Measurements from ENCODE around the gene ASTN2.
"Not testable (repeated sequence)": the region's sequence is repeated elsewhere in the genome, so short reads cannot be mapped to it uniquely, and the experiment has no call there.

ASTN2 gene

DNA sequence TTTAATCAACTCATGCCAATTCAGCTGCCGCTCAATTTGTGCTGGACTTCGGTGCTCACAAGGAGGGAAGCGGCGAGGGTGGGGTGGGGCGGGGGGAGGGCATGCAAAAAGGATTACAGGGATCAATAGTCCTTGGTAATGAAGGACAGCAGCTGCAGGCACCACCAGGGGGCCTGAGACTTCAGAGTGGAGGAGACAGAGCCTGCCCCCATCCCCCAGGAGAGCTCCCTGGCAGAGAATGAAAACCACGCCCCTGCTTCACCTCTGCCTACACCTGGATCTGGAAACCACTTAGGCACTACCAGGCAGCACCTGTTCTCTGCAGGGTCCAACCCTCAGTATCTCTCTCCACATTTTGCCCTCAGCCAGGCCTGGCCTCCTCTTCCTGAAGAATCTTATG is 572.2 kb downstream of the ASTN2 start:
- no peak for DNase-seq

DNA sequence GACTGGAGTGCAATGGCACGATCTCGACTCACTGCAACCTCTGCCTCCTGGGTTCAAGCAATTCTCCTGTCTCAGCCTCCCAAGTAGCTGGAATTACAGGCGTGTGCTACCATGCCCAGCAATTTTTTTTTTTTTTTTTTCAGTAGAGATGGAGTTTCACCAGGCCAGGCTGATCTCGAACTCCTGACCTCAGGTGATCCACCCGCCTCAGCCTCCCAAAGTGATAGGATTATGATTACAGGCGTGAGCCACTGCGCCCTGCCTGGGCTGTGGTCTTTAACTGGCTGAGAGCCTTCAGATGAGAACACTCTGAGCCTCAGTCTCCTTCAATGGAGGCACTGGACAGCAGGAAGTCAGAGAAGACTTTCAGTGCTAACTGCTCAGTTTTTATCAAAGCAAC is 576.4 kb downstream of the ASTN2 start:
- DNase-seq, result not testable (repeated sequence)

DNA sequence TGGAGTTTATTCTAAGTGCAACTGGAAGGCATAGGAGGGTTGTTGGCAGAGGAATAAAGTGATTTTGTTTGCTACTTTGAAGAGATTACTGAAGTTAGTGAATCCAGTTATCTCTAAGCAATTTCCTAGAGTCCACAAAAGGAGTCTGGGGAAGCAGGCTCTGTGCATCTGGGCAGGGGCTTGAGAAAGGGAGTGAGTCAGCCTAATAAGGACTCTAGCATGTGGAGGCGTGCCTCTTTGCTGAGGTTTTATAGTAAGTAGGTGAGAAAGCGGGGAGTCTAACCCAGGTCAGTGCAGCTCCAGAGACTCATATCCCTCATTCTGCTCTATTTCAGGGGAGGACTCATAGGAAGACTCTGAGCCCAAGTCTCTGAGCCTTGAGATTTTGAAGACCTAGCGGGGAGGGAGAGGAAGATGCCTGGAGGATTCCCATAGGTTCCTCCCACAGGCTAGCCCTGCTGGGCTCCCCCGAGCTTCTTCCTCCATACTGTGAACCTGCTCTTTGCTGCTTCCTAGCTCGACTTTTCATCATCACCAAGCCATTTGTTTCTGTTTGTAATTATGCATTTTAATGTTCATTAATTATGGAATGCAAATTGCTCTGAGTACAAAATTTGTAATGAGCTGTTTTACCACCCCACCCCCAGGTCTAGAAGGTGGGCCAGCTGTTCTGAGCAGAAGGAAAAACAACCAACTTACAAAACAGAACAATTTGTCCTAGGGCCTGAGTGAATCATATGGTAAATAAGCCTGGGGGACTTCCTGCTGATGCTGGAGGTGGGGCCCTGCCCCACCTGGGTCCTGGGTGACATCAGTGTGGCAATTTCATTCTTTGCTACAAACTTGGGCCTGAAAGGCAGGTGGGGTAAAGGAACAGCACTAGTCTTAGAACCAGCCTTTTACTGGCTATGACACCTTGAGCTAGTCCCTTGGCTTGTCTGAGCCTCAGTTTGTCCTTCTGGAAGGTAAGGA is 577.6 kb downstream of the ASTN2 start:
- DNase-seq, result no peak

DNA sequence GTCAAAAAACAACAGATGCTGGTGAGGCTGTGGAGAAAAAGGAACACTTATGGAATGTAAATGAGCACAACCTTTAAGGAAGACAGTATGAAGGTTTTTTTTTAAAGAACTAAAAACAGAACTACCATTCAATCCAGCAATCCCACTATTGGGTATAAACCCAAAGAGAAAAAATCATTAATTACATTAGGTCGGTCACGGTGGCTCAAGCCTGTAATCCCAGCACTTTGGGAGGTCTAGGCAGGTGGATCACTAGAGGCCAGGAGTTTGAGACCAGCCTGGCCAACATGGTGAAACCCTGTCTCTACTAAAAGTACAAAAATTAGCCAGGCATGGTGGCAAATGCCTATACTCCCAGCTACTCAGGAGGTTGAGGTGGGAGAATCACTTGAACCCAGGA is 584.5 kb downstream of the ASTN2 start:
- not testable (repeated sequence) for DNase-seq

DNA sequence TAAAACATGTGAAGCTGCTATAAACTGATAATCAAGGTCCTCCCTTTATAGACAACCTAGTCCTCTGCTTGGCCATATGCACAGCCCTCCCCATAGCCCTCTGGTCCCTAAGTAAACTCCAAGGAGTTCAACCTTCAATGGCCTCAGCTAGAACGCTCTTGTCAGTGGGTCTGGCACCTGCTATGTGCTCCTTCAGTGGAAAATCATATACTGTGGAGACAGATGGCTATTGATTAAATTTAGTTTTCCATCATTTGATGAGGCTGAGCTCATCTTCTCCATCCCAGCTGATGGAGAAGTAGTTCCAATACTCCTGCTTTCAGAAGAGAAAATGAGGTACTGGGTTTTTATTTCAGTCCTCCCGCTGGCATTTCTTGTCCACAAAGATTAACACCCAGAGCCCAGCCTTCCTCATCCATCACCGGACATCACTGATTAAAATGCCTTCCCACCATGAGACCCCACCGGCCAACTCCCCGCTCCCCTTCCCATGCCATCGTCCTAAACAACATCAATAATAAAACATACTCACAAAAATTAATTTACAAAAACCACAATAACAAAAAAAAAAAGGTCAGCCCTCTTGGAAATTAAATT is 593.1 kb downstream of the ASTN2 start:
- DNase-seq, result no peak

DNA sequence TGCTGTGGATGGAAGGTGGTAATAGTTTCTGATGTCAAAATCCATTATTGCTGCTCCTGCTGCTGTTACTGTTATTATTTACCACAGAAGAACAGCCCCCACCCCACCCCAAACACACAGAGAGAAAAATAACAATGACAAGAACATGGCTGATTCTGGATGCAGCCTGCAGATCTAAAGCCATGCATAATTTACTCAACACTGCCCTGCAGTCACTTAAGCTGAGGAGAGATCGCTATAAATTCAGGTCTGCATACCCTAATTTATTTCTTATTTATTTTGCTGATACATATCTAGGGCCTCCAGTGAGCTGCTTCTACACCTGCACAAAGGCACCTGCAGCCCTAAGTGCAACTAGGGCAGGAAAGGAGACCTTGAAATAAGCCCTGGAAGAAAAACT is 595.7 kb downstream of the ASTN2 start:
- no peak for DNase-seq

DNA sequence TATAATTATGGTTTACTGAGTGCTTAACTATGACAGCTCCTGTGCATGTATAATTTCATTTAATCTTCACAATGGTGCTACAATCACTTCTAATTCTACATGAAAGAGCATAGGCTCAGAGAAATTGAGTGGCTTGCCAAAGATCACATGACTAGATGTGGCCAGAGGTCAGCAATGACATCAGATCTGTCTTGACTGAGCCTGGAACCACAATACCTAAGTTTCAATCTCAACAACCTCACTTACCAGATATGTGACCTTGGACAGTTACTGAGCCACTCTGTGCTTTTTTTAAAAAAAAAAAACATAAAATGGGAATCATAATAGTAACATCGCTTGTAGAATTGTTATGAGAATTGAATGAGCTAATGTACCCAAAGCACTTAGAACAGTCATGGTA is 597.1 kb downstream of the ASTN2 start:
- no peak for DNase-seq

DNA sequence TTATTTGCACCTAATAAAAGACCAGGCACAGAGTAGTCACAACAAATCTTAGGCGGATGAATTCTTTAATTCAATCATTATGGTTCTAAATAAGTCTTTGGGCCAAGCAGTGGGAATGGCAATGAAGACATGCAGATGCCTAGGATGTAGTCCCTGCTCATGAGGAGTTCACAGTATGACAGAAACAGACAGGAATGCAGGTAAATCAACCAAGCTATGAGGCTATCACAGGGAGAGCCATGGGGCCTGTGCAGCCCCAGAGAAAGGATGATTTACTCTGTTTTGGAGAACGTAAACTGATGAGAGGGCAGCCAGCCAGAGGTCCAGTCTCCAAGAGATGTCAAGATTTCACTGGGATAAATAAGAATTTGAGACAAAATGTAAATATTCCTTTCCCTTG is 598.4 kb downstream of the ASTN2 start:
- DNase-seq, result no peak

DNA sequence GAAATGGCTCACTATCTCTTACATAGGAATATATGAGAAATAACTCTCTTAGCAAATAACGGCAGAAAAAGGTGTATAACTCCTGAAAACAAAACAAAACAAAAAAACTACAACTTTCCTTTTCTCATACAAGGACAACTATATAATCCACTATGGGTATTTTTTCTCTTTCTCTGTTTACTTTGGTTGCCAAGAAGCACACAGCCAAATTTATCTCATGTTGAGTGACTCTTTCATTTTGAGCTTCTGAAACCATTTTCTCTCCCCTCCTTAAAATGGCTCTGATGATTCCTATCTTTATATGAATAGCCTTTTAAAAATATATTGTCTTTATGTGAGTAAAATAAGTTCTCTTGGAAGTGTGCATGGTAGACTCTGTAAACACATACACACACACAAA is 599.0 kb downstream of the ASTN2 start:
- no peak for DNase-seq

DNA sequence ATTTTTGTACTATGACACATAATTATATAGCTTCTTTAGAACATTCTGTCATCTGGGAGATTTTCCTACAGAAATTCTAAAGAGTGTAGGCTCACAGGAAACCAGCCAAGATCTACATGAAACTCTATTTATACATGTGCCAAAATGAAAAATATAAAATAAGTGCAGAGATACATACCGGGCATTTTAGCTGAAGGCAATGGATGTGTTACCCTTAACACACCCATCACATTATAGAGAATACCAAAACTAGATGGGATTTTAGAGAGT is 601.9 kb downstream of the ASTN2 start:
- no peak for DNase-seq

DNA sequence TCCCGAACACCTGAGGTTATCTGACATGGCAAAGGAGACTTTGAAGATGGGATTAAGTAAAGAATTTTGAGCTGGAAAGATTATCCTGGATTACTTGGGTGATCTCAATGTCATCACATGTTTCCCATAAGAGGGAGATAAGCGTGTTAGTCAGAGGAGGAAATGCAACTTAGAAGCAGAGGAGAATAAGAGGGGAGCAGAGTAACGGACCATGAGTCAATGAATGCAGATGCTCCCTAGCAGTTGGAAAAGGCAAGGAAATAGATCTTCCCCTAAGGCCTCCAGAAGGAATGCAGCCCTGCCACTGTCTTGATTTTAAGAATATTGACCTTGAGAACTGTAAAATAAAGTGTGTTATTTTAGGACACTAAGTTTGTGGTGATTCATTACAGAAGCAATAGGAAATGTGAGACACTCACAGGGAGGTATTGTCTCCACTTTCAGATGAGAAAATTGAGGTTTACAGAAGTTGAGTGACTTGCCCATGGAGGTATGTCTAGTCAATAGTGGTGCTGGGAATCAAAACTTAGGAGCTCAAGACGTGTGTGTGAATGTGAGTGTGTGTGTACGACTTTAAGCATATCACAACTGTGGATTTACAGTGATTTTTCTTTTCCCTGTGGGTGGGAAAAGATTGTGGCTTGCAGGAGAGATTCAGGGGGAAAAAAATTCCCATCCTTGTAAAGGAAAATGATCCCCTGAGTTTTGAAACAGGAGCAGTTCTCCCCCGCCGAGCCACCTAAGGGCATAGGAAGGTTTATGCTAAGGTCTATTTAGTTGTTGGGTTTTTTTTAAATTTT is 602.4 kb downstream of the ASTN2 start:
- DNase-seq, result no peak

DNA sequence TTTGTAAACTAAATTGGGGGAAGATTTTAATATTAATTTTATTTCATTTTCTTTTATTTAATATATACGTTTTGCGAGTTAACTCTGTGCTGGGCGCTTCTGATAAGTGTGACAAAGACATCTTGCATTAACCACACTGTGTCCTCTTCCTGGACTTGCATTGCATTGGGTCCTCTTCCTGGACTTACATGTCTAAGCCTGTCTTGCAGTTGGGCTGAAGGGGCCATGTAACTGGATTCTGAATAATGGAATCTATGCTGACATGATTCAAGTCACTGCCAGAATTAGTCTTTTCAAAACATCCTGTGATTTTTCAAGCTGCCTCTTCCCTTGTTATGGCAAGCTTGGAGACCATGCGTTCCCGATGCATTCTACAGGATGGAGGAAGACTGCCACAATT is 605.2 kb downstream of the ASTN2 start:
- DNase-seq, result no peak

DNA sequence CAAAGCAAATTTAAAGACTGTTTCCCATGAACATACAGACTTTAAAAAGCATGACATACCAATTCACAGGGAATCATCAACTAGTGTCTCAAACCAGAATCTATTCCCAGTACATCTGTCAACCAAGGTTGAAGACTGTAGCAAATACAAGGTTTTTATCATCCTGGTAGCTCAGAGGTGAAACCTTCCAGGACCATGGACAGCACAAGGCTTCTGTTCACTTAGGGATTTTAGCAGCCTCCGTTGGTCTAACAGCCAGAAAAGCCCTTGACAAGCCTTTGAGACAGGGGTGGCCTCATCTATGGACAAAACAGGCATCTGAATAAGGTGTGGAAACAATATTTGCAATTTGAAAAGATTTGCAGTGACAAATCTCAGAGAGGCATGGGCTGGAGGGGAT is 608.8 kb downstream of the ASTN2 start:
- no peak for DNase-seq

DNA sequence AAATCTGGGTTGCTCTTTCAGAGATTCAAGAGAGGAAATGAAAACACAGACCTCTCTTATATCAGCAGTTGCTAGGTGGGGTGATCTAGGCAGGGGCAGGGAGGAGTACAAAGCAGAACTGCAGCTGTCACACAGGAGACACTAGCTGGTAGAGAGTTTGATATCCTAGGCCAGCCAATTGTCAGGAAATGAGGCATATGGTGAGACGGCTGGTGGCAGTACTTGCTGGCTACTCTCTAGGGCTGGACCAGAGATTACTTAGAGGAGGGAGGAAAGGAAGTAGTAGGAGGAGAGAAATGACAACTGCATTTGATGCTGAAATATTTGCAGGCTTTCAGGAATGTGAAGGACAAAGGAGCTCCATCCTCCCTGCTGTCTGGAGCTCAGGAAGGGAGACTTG is 614.0 kb downstream of the ASTN2 start:
- no peak for DNase-seq

DNA sequence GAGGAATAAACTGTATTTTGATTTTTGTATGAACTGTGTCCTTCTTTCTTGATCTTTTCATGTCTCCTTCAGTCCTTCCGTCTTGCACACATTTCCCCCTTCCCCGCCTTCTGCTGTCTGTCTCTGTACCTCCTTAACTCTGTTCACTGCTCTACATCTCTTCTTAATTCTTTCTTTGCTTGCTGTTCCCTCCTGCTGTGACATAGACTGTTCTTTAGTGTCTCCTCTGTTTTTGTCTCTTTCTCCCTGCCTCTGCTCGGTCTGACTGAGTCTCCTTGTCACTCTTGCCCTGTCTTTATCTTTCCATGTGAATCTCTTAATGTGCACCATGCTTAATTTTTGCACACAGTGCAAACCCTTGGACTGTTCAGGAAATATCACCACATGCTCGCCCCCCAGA is 614.8 kb downstream of the ASTN2 start:
- no peak for DNase-seq

DNA sequence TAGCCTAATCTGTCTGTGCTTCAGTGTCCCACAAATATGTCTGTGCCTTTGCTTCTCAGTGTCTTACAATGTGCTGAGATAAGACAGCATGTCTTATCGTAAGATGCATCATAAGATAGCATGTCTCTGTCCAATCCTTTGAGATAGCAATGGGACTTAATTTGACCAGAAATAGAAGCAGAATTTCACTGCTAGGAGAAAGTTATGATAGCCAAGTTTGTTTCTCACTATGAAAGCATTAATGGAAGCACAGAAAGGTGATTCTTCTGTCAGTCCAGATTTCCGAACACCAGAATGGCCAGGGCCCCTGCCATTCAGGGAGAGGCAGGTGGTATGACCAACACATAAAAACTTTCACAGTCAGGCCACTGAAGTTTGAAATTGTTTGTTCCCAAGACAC is 616.3 kb downstream of the ASTN2 start:
- no peak for DNase-seq

DNA sequence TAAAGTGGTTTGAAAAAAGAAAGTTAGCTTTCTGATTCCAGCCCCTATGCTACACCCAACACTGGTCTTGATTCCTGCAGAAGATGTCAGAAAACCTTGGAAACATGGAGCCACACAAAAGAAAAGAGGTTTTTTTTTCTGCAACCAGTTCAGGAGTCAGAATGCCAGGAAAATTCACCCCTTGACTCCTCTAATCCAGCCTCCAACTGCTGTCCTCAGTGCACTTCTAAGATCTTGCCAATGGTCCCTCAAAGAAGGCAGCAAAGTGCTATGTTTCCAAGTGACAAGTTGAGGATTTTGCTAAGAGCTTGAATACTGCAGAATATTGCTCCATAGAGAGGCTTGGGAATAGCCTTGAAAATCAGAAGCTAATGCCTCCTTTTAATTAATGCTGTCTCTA is 617.6 kb downstream of the ASTN2 start:
- no peak for DNase-seq

DNA sequence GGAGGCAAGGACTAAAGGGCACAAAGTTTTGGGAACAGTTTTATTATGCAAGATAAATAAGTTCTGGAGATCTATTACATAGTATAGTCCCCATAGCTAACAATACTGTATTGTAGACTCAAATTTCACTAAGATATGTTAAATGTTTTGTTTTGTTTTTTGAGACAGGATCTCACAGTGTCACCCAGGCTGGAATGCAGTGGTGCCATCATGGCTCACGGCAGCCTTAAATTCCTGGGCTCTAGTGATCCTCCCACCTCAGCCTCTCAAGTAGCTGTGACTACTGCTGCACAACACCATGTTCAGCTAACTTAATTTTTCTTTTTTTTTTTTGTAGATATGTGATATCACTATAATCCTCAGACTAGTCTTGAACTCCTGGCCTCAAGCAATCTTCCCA is 618.2 kb downstream of the ASTN2 start:
- no peak for DNase-seq

DNA sequence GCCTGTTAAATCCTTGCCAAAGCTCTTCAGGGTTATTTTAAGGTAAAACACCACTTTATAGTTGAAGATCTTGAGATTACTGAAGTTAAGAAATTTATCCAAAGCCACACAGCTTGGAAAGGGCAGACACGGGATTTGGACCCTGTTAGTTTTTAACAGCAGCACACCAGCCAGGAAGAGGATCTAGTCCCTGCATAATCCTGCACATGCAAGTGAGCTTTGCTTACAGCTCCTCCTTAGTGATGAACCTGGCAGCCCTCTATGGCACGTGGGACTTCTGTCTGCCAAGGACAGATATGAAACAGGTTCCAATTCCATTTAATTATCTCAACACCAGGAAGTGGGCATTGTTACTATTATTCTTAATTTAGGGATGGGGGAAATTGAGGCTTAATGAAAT is 619.0 kb downstream of the ASTN2 start:
- no peak for DNase-seq

DNA sequence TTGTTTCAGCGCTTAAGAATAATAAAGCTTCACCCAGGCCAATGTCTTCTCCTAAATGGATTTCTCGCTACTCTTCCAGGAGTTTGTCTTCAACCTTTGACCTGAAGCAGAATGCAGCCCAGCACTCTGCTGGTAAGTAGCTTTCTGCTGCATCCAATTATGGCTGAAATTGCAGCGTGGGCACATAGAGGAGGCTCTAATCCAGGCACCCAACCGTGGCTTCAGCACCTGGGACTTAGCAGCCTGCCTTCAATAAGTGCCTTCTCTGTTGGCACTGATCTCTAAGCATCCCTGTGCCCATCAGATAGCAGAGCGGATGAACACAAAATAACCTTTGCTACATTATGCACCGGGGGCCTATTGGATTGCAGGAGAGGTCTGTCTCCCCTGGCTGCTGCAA is 622.6 kb downstream of the ASTN2 start:
- no peak for DNase-seq

DNA sequence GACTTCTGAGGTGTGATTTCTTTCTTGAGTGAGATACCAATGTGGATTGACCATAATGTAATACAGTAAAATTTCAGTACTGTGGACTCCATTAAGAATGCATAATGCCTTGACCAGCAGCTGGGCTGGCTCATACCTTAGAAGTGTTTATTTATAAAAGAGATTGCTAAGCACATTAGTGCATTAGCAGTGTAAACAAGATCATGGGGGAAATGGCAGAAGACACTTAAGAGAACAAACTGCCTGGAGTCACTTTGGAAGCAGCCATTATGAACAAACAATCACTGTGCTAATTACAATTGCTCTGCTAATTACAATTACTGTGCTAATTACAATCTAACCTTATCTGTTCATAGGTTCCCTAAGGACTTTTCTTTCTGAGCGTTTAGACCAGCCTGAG is 623.5 kb downstream of the ASTN2 start:
- no peak for DNase-seq

DNA sequence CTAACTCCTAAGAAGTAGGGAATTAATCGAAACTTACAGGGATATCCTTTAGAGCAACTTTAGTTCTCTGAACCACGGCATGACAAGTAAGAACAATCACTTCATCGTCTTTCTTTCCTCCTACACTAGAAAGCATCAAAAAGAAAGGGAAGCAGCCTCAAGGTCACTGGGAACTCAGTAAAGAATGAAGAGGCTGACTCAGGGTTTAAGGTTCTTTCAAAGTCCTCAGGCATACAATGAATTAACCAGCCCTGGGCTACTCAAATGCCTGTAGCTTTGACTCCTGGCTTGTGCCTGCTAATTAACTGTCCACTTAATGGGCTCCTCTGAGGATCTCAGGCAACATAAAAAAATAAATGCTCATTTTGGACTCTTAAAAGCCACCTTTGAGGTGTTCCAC is 625.8 kb downstream of the ASTN2 start:
- no peak for DNase-seq

DNA sequence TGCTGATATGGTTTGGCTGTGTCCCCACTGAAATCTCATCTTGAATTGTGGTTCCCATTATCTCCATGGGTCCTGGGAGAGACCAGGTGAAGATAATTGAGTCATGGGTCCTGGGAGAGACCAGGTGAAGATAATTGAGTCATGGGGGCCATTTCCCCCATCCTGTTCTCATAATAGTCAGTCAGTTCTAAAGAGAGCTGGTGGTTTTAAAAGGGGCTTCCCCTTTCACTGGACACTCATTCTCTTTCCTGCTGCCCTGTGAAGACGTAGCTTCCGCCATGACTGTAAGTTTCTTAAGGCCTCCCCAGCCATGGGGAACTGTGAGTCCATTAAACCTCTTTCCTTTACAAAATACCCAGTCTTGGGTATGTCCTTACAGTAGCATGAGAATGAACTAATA is 628.1 kb downstream of the ASTN2 start:
- no peak for DNase-seq

DNA sequence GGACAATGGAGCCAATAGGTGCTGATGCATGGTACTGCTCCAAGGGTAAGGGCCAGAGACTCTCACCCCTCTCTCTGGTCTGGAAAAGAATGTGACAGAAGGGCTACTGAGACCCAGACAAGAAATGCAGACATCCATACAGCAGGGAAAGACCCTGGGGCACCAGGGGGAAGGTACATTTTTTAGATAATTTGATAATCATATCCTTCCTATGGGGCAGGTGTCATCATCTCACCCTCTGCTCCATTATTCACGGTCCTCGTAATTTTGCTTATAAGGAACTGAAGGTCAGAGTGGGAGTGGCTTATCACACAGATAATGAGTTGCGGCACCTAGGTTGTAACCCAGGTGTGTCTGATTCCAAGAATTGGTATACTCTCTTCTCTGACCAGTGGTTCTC is 637.7 kb downstream of the ASTN2 start:
- DNase-seq, result no peak

All from stimulated activated CD4-positive, alpha-beta T cell treated with anti-CD3 and anti-CD28 coated beads, Interleukin-4, amount 100 ng/mL, for 1 hour (primary cell).